ENCODE results near the gene PTPRN.

Gene PTPRN

GRCh38 chr2:219309278-219309677 is at the start of gene PTPRN:
Gene PTPRN (minus strand): TSS chr2:219309401. CDS start chr2:219309332, 69 bp downstream.
- H3K9ac ChIP-seq (ENCODE audit: low read length), result no peak within 1 kb of the TSS
- no peaks in the 10 kb centered on the region for H3K9me3 ChIP-seq (ENCODE audit: control insufficient read depth, low read depth, low read length)
- H3K27ac ChIP-seq (ENCODE audit: low read length), result no peak within 1 kb of the TSS
- H3K27me3 ChIP-seq (ENCODE audit: control insufficient read depth, insufficient read depth, low read length), result peaks cover 47% of the 10 kb centered on the region
- H3K4me3 ChIP-seq (ENCODE audit: low read length), result peak within 1 kb of the TSS; percentile 63
- no peaks in the 10 kb centered on the region for H3K36me3 ChIP-seq (ENCODE audit: control insufficient read depth, low read depth, low read length)
- H3K4me1 ChIP-seq (ENCODE audit: control insufficient read depth, low read depth, low read length), result no peaks in the 10 kb centered on the region

GRCh38 chr2:219358170-219359075 is 49.2 kb upstream of the PTPRN start:
- no peak overlapping the region for H3K9ac ChIP-seq (ENCODE audit: low read length)
- no peaks in the 10 kb centered on the region for H3K9me3 ChIP-seq (ENCODE audit: control insufficient read depth, low read depth, low read length)
- peaks cover 61% of the 10 kb centered on the region for H3K27me3 ChIP-seq (ENCODE audit: control insufficient read depth, insufficient read depth, low read length)
- H3K4me3 ChIP-seq (ENCODE audit: low read length), result peak overlapping the region; percentile 39
- no peak overlapping the region for H3K27ac ChIP-seq (ENCODE audit: low read length)
- no peaks in the 10 kb centered on the region for H3K36me3 ChIP-seq (ENCODE audit: control insufficient read depth, low read depth, low read length)
- no peaks in the 10 kb centered on the region for H3K4me1 ChIP-seq (ENCODE audit: control insufficient read depth, low read depth, low read length)

GRCh38 chr2:219356834-219357233 is 47.6 kb upstream of the PTPRN start:
- Histone ChIP-seq H3K4me3 (ENCODE audit: low read length) (no peak overlapping the region), H3K4me1 (ENCODE audit: control insufficient read depth, low read depth, low read length) (no peaks in the 10 kb centered on the region), H3K36me3 (ENCODE audit: control insufficient read depth, low read depth, low read length) (no peaks in the 10 kb centered on the region), H3K9ac (ENCODE audit: low read length) (no peak overlapping the region), H3K27ac (ENCODE audit: low read length) (no peak overlapping the region), H3K27me3 (ENCODE audit: control insufficient read depth, insufficient read depth, low read length) (peaks cover 61% of the 10 kb centered on the region), H3K9me3 (ENCODE audit: control insufficient read depth, low read depth, low read length) (no peaks in the 10 kb centered on the region)

- H3K9ac ChIP-seq (ENCODE audit: low read length), result no peak overlapping the region
- no peaks in the 10 kb centered on the region for H3K9me3 ChIP-seq (ENCODE audit: control insufficient read depth, low read depth, low read length)
- no peak overlapping the region for H3K27ac ChIP-seq (ENCODE audit: low read length)
- H3K36me3 ChIP-seq (ENCODE audit: control insufficient read depth, low read depth, low read length), result no peaks in the 10 kb centered on the region
- H3K27me3 ChIP-seq (ENCODE audit: control insufficient read depth, insufficient read depth, low read length), result peaks cover 45% of the 10 kb centered on the region
- no peak overlapping the region for H3K4me3 ChIP-seq (ENCODE audit: low read length)
- H3K4me1 ChIP-seq (ENCODE audit: control insufficient read depth, low read depth, low read length), result peaks cover 5% of the 10 kb centered on the region
Measured at GRCh38 chr2:219354582-219354981, 45.4 kb upstream of the PTPRN start.

- Histone ChIP-seq H3K4me3 (ENCODE audit: low read length) (no peak overlapping the region), H3K4me1 (ENCODE audit: control insufficient read depth, low read depth, low read length) (peaks cover 5% of the 10 kb centered on the region), H3K27ac (ENCODE audit: low read length) (no peak overlapping the region), H3K36me3 (ENCODE audit: control insufficient read depth, low read depth, low read length) (no peaks in the 10 kb centered on the region), H3K9me3 (ENCODE audit: control insufficient read depth, low read depth, low read length) (no peaks in the 10 kb centered on the region), H3K9ac (ENCODE audit: low read length) (no peak overlapping the region), H3K27me3 (ENCODE audit: control insufficient read depth, insufficient read depth, low read length) (peaks cover 31% of the 10 kb centered on the region)
Measured at GRCh38 chr2:219353129-219353528, 43.9 kb upstream of the PTPRN start.

- Histone ChIP-seq H3K27me3 (ENCODE audit: control insufficient read depth, insufficient read depth, low read length) (peaks cover 25% of the 10 kb centered on the region), H3K9me3 (ENCODE audit: control insufficient read depth, low read depth, low read length) (no peaks in the 10 kb centered on the region), H3K4me3 (ENCODE audit: low read length) (no peak overlapping the region), H3K36me3 (ENCODE audit: control insufficient read depth, low read depth, low read length) (no peaks in the 10 kb centered on the region), H3K9ac (ENCODE audit: low read length) (no peak overlapping the region), H3K4me1 (ENCODE audit: control insufficient read depth, low read depth, low read length) (peaks cover 5% of the 10 kb centered on the region), H3K27ac (ENCODE audit: low read length) (no peak overlapping the region)
Measured at GRCh38 chr2:219352448-219353023, 43.3 kb upstream of the PTPRN start.

- Histone ChIP-seq H3K36me3 (ENCODE audit: control insufficient read depth, low read depth, low read length) (no peaks in the 10 kb centered on the region), H3K27me3 (ENCODE audit: control insufficient read depth, insufficient read depth, low read length) (peaks cover 10% of the 10 kb centered on the region), H3K9ac (ENCODE audit: low read length) (no peak overlapping the region), H3K4me1 (ENCODE audit: control insufficient read depth, low read depth, low read length) (peaks cover 5% of the 10 kb centered on the region), H3K27ac (ENCODE audit: low read length) (no peak overlapping the region), H3K9me3 (ENCODE audit: control insufficient read depth, low read depth, low read length) (no peaks in the 10 kb centered on the region), H3K4me3 (ENCODE audit: low read length) (no peak overlapping the region)
Measured at GRCh38 chr2:219350710-219351221, 41.6 kb upstream of the PTPRN start.

- Histone ChIP-seq H3K4me1 (ENCODE audit: control insufficient read depth, low read depth, low read length) (peaks cover 5% of the 10 kb centered on the region), H3K27me3 (ENCODE audit: control insufficient read depth, insufficient read depth, low read length) (peaks cover 7% of the 10 kb centered on the region), H3K4me3 (ENCODE audit: low read length) (no peak overlapping the region), H3K9ac (ENCODE audit: low read length) (no peak overlapping the region), H3K36me3 (ENCODE audit: control insufficient read depth, low read depth, low read length) (no peaks in the 10 kb centered on the region), H3K27ac (ENCODE audit: low read length) (no peak overlapping the region), H3K9me3 (ENCODE audit: control insufficient read depth, low read depth, low read length) (no peaks in the 10 kb centered on the region)
Measured at GRCh38 chr2:219350215-219350614, 41.0 kb upstream of the PTPRN start.

- Histone ChIP-seq H3K36me3 (ENCODE audit: control insufficient read depth, low read depth, low read length) (no peaks in the 10 kb centered on the region), H3K9ac (ENCODE audit: low read length) (no peak overlapping the region), H3K9me3 (ENCODE audit: control insufficient read depth, low read depth, low read length) (no peaks in the 10 kb centered on the region), H3K4me3 (ENCODE audit: low read length) (no peak overlapping the region), H3K4me1 (ENCODE audit: control insufficient read depth, low read depth, low read length) (no peaks in the 10 kb centered on the region), H3K27me3 (ENCODE audit: control insufficient read depth, insufficient read depth, low read length) (no peaks in the 10 kb centered on the region), H3K27ac (ENCODE audit: low read length) (no peak overlapping the region)
Measured at GRCh38 chr2:219344751-219345430, 35.7 kb upstream of the PTPRN start.

GRCh38 chr2:219335373-219335786 is 26.2 kb upstream of the PTPRN start:
- Histone ChIP-seq H3K27me3 (ENCODE audit: control insufficient read depth, insufficient read depth, low read length) (peaks cover 38% of the 10 kb centered on the region), H3K27ac (ENCODE audit: low read length) (no peak overlapping the region), H3K36me3 (ENCODE audit: control insufficient read depth, low read depth, low read length) (no peaks in the 10 kb centered on the region), H3K4me1 (ENCODE audit: control insufficient read depth, low read depth, low read length) (peaks cover 6% of the 10 kb centered on the region), H3K9ac (ENCODE audit: low read length) (no peak overlapping the region), H3K9me3 (ENCODE audit: control insufficient read depth, low read depth, low read length) (no peaks in the 10 kb centered on the region), H3K4me3 (ENCODE audit: low read length) (no peak overlapping the region)

GRCh38 chr2:219334076-219334475 is 24.9 kb upstream of the PTPRN start:
- no peak overlapping the region for H3K4me3 ChIP-seq (ENCODE audit: low read length)
- H3K27ac ChIP-seq (ENCODE audit: low read length), result no peak overlapping the region
- H3K36me3 ChIP-seq (ENCODE audit: control insufficient read depth, low read depth, low read length), result no peaks in the 10 kb centered on the region
- H3K9ac ChIP-seq (ENCODE audit: low read length), result no peak overlapping the region
- no peaks in the 10 kb centered on the region for H3K9me3 ChIP-seq (ENCODE audit: control insufficient read depth, low read depth, low read length)
- peaks cover 51% of the 10 kb centered on the region for H3K27me3 ChIP-seq (ENCODE audit: control insufficient read depth, insufficient read depth, low read length)
- H3K4me1 ChIP-seq (ENCODE audit: control insufficient read depth, low read depth, low read length), result peaks cover 6% of the 10 kb centered on the region
